ENCODE data around the gene MMP3. TPM values are rescaled to one million over a fixed set of nuclear protein-coding genes. Genes with fewer than 3 reads are reported as not detected.
"Not testable (repeated sequence)": the region's sequence is repeated elsewhere in the genome, so short reads cannot be mapped to it uniquely, and the experiment has no call there.

Gene MMP3
- total and polyA plus RNA-seq, 11 donors = not detected

DNA sequence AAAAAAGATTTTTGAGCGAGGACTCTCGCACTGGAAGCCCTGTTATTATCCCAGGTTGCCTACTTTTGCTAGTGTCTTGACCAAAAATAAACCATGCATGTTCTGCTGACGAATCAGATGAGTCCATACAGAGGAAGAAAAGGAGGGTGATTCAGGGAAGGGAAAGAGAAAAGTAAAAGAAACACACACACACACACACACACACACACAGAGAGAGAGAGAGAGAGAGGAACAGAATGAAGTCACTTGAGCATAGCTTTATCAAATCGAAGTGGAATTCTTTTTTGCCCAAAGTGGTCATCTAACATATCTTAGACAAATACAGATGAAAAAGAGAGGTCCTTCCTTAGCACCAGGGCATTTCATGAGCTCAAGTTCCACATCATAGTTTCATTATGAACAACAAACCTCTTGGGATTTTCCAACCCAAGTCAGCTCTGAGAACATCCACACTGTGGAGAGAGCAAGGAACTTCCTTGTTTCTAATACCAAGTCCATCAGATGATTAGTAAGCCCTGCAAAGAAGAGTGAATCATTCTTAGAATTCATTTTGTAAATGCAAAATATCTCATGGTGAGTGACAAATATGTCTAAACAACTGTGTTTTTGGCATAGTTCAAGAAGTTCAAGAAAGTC lies 39.1 kb upstream of the MMP3 start:
- Histone ChIP-seq H3K4me3 (no peak overlapping the region), H3K4me1 (peaks cover 0 to 2% (median 0%) of the 10 kb centered on the region in 12 donors), H3K36me3 (no peaks in the 10 kb centered on the region), H3K27ac (peak overlapping the region in 1 of 12 donors; percentile 78), H3K9me3 (no peaks in the 10 kb centered on the region), H3K27me3 (no peaks in the 10 kb centered on the region)
- TF ChIP-seq, protein P1, sequence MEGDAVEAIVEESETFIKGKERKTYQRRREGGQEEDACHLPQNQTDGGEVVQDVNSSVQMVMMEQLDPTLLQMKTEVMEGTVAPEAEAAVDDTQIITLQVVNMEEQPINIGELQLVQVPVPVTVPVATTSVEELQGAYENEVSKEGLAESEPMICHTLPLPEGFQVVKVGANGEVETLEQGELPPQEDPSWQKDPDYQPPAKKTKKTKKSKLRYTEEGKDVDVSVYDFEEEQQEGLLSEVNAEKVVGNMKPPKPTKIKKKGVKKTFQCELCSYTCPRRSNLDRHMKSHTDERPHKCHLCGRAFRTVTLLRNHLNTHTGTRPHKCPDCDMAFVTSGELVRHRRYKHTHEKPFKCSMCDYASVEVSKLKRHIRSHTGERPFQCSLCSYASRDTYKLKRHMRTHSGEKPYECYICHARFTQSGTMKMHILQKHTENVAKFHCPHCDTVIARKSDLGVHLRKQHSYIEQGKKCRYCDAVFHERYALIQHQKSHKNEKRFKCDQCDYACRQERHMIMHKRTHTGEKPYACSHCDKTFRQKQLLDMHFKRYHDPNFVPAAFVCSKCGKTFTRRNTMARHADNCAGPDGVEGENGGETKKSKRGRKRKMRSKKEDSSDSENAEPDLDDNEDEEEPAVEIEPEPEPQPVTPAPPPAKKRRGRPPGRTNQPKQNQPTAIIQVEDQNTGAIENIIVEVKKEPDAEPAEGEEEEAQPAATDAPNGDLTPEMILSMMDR (IDR thresholded peaks at IDR 0.05) = no peak
- TF ChIP-seq POLR2A (IDR thresholded peaks at IDR 0.05) = no peak
- DNase-seq (no peak), ATAC-seq (peak in 2 of 4 donors; percentile 29 to 33)
- intact Hi-C loops (cut with DNase I) = no loop called here
- 79 to 88% (median 84%) methylated on average over 4 of the region's 4 CpGs for WGBS, 4 donors

DNA sequence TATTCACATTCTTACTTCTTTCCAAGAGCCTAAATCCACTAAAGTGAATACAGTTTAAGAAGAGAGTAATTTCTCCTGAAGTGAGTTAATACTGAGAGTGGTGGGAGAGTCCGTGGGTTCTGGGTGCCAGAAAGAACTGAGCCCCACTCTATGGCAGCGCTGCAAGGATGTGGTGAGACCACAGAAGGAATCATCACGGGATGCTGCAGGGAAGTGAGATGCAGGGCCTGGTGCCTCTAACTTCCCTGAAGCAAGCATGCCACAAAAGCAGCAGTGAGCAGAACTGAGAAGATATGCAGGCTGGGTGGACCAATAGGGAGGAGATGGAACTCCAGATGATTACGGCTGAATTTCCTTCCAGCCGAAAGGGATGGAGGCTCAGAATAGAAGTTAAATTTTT lies 36.4 kb upstream of the MMP3 start:
- peaks cover 0 to 2% (median 0%) of the 10 kb centered on the region in 12 donors for H3K4me1 ChIP-seq
- no peak overlapping the region for H3K27ac ChIP-seq
- TF ChIP-seq POLR2A (IDR thresholded peaks at IDR 0.05) = no peak
- TF ChIP-seq, protein P1 (IDR thresholded peaks at IDR 0.05) = no peak
- H3K36me3 ChIP-seq = no peaks in the 10 kb centered on the region
- H3K27me3 ChIP-seq = no peaks in the 10 kb centered on the region
- no peak for DNase-seq
- intact Hi-C loops (cut with DNase I) = no loop called here
- 74 to 85% (median 84%) methylated on average over 5 of the region's 5 CpGs for WGBS, 4 donors
- H3K4me3 ChIP-seq = no peak overlapping the region
- no peaks in the 10 kb centered on the region for H3K9me3 ChIP-seq
- ATAC-seq = peak in 1 of 4 donors; percentile 29

DNA sequence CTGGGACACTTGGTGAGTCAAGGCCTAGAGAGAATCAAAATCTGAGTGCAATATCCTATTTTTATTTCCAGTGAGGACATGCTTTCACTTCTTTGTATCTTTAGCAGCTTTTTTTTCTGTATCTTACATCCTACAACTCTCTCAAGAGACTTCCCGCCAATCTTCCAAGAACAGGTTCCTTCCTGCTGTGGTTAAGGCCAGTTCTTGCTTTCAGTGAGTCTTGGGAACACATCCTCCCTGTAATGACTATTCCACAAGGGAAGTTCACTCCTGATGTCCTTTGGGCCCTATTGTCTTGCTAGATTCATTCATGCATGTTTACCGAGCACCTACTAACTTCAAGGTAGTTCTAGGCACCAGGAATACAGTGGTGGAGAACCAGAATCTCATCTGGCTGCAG lies 35.2 kb upstream of the MMP3 start:
- ATAC-seq = peak in 2 of 4 donors; percentile 24 to 88
- H3K27ac ChIP-seq = peak overlapping the region in 1 of 12 donors; percentile 45
- no peak for DNase-seq
- intact Hi-C loops (cut with DNase I) = no loop called here
- peaks cover 0 to 2% (median 0%) of the 10 kb centered on the region in 12 donors for H3K4me1 ChIP-seq
- no peaks in the 10 kb centered on the region for H3K27me3 ChIP-seq
- 63 to 77% (median 72%) methylated on average over 2 of the region's 2 CpGs for WGBS, 4 donors
- no peak overlapping the region for H3K4me3 ChIP-seq
- TF ChIP-seq, protein P1 (IDR thresholded peaks at IDR 0.05) = no peak
- TF ChIP-seq POLR2A (IDR thresholded peaks at IDR 0.05) = no peak
- H3K9me3 ChIP-seq = no peaks in the 10 kb centered on the region
- H3K36me3 ChIP-seq = no peaks in the 10 kb centered on the region

DNA sequence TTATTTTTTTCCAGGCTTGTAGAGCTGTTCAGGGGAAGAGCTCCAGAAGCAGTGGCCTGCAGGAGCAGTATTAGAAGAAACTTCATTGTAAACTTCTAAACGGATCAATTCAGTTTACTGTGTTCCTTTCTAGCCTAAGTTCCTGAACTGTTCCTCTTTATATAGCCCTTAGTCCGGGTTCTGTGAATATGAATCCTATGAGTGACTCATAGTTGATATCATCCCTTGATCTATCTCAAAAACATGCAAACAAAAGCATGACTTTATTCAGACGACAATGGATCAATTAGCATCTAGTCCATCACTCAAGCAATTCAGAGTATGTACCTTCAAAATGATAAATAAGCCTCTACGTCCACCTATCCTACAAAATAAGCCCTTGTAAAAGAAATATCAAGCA lies 31.4 kb upstream of the MMP3 start, which contains the start of gene MMP12:
Gene MMP12, minus strand, starts transcription at position 131 of the 400 bp plus-strand sequence. Its CDS starts 45 bp downstream, at position 86.
- ATAC-seq = no peak

DNA sequence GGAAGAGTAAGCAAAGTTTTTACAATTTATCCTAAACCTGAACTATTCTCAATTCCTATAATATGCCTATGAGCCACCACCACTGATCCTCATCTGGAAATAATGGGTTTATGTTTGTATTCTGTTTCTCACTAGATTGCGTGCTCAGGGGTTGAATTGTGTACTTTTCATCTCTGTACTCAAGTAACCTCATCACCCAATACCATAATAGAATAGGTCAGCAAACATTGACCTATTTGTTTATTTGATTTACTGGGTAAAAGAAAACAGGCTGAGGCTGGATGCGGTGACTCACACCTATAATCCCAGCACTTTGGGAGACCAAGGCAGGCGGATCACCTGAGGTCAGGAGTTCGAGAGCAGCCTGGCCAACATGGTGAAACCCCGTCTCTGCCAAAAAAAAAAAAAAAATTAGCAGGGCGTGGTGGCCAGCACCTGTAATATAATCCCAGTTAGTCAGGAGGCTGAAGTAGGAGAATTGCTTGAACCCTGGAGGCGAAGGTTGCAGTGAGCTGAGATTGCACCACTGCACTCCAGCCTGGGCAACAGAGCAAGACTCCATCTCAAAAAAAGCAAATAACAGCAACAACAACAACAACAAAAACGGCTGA lies 26.1 kb upstream of the MMP3 start:
- ATAC-seq; H3K4me1 ChIP-seq; H3K4me3 ChIP-seq; DNase-seq; H3K9me3 ChIP-seq; H3K27ac ChIP-seq; H3K27me3 ChIP-seq; H3K36me3 ChIP-seq; intact Hi-C loops (cut with DNase I): not testable (repeated sequence)
- 84 to 92% (median 88%) methylated on average over 8 of the region's 8 CpGs for WGBS, 4 donors

More for the DNA sequence above, 31.4 kb upstream of the MMP3 start, which contains the start of gene MMP12:
- no peak within 1 kb of the TSS for H3K27ac ChIP-seq
- no peak for DNase-seq
- no peaks in the 10 kb centered on the region for H3K27me3 ChIP-seq
- TF ChIP-seq, protein P1 (IDR thresholded peaks at IDR 0.05) = no peak
- TF ChIP-seq POLR2A (IDR thresholded peaks at IDR 0.05) = no peak
- H3K36me3 ChIP-seq = no peaks in the 10 kb centered on the region
- H3K4me1 ChIP-seq = peaks cover 0 to 2% (median 0%) of the 10 kb centered on the region in 12 donors
- H3K4me3 ChIP-seq = no peak within 1 kb of the TSS
- intact Hi-C loops (cut with DNase I) = no loop called here
- 80 to 83% (median 81%) methylated on average over 4 of the region's 4 CpGs for WGBS, 4 donors
- no peaks in the 10 kb centered on the region for H3K9me3 ChIP-seq
